SHP77 (cell line): Measurements from ENCODE around the gene VPREB3.
"Not testable (repeated sequence)": the region's sequence is repeated elsewhere in the genome, so short reads cannot be mapped to it uniquely, and the experiment has no call there.

Experiments used
- DNase-seq, 2 experiments: peaks; one replicate each; lab custom pipeline; 2025; lab: John Stamatoyannopoulos, UW

Gene VPREB3

DNA sequence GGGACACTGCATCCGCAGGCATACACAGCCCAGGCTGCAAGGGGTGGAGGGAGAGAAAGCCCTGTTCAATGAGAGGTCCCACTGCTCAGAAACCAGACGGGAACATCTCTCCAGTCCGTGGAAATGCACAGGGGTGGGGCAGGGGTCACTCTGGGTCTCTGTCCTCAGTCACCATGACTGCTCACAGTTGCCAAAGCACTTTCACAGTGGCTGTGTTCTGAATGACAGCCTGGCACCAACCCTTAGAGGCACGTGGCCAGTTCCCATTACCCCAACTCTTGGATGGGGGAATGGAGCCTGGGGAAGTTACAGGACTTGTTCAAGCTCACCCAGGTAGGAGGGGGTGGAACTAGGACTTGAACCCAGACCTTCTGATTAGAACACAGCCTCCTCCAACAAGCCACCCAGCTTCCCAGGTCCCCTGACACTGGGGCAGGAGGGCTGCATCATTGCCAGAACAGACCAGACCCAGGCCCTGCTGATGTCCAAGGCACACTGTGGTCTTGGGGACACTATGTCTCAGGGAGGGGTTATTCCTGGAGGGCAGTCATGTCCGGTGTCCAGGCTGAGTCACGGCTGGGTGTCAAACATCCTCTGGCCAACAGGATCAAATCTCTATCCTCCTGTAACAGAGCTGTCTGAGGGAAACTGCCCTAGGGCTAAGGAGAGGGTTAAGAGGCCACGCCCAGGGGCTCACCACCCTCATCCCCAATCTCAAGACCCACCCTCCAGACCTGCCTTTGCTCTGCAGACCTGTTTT, 11.5 kb downstream of the VPREB3 start:
- no peak for DNase-seq

DNA sequence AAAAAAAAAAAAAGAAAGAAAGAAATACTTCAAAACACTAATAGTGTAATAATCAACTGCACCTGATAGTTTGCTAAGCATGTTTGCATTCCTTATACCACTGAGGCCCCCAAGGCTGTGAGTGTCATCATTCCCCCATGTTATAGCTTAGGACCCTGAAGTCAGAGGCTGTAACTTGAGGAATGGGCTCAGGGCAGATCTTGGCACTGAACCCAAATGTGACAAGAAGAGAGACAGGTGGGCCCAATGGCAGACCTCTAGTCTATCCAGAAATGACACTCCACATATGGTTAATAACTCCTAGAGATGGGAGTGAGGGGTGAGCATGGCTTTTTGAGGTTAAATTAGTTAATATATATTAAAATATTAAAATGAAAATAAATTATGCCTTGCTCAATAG, 16.5 kb downstream of the VPREB3 start:
- no peak for DNase-seq

- not testable (repeated sequence) for DNase-seq
Observed at GRCh38 chr22:23728108-23728507, 26.1 kb downstream of the VPREB3 start.

DNA sequence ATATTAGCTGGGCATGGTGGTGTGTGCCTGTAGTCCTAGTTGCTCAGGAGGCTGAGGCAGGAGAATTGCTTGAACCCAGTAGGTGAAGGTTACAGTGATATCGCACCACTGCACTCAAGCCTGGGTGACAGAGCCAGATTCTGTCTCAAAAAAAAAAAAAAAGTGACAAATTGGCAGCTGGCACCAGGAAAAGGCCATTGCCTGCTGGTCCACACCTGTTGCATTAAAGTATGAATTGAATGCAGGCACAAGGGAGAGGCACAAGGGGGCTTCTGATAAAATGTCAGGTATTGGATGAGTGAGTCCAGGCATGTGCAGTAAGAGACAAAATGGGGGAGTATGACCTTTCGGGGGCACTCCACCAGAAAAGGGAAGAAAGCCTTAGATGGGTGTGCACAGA, 31.5 kb downstream of the VPREB3 start:
- DNase-seq: no peak

DNA sequence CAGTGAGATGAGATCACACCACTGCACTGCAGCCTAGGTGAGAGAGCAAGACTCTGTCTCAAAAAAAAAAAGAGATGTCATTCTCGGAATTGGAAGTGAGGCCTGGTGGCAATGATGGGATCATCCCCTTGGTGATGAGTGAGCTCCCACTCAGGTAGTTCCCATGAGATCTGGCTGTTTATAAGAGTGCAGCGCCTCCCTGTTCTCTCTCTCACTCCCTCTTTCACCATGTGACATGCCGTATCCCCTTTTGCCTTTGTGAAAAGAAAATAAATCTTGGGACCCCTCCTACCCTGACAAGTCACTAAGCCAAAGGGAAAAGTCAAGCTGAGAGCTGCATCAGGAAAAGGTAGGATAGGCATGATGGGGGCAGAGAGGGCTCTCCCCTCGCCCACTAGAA, 32.1 kb downstream of the VPREB3 start:
- DNase-seq: no peak

- DNase-seq: no peak
Observed at GRCh38 chr22:23720855-23721254, 33.4 kb downstream of the VPREB3 start.

- no peak for DNase-seq
Observed at GRCh38 chr22:23718371-23719165, 35.7 kb downstream of the VPREB3 start.

- DNase-seq: peak; percentile 79 to 85
Observed at GRCh38 chr22:23716811-23717801, 37.1 kb downstream of the VPREB3 start.

- DNase-seq: no peak
Observed at GRCh38 chr22:23715806-23716375, 38.3 kb downstream of the VPREB3 start.

DNA sequence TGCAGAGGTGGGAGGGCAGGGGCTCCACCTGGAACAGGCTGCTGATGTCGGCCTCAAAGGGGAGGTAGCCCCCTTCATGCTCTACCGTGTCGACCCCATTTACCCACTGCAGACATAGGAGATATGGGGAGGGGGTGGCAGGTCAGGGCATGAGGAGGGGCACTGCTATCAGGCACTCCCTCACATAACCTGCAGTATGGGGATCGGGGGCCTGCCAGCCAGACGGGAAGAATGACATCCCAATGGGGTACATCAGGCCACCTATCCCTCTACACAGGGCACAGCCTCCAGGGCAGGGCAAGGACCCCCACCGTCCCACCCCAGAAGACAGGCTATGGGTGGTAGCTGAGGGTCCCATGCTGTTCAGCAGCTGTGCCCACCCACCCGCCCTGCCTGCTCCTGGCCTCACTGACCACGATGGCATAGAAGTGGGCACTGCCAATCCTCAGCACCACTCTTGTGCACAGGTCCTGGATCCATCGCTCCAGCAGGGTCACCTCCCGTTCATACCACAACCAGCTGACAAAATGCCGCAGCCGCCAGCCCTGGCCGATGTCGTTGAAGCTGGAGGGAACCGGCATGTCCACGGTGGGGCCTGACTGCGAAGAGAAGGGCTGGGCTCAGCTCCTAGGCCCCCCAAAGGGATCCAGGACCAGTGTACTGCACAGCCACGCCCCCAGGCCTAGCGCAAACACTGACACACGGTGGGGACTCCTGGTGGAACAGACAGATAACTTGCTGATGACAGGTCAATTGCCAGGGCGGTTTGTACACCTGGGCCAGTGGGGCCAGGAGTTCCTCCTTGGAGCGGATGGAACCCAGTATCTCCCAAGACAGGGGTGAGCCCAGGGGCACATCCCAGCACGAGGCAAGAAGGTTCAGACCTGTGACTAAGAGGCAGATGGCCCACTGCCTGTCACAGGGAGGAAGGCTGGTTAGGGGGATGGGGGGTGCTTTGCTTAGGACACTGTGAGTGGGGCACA, 39.3 kb downstream of the VPREB3 start:
- no peak for DNase-seq

DNA sequence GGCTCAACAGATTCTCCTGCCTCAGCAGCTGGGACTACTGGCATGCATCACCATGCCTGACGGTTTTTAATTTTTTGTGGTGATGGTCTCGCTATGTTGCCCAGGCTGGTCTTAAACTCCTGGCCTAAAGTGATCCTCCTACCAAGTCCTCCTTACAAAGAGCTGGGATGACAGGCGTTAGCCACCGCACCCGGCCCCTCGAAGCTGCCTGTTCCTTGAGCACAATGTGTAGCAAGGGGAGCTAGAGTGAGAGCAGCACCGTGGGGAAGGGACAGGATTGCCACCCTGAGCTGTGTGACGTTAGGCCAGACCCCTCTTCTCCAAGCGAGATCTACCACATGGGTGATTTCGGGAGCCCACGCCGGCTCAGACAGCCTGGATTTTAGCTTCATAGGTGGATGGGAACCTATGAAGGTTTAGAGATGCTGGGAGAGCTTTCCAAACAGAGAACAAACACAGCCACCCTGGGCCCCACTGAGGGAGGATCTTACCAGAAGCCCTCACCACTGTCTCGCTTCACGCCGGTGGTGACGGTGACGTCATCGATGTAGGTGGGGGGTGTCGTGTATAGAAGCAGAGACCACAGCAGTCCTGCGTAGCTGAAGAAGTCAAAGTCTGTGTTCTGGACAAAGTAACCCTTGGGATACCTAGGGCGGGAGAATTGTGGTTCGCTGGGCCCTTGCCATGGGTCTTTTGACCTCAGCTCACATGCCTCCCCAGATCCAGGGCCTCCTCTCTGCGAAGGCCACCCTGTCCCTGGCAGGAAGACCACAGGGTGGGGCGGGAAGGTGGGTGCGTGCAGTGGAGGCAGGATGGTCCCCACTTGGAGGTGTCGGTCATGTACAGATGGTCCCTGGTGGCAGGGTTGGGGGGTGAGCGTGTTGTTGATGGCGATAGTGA, 40.3 kb downstream of the VPREB3 start:
- no peak for DNase-seq

DNA sequence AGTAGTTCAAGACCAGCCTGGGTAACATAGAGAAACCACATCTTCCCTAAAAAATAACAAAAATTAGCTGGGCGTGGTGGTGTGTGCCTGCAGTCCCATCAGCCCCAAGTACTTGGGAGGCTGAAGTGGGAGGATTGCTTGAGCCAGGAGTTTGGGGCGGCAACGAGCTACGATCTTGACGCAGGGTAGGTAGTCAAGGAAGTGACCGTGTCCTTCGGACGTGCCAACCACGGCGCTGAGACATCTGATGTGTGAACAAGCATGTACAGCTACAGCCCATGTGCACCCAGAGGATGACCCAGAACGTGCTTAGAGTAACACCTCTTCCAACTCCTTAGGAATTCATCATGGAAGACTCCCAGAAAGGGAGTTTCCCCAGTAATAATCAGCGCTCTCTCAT, 42.0 kb downstream of the VPREB3 start:
- DNase-seq: no peak

DNA sequence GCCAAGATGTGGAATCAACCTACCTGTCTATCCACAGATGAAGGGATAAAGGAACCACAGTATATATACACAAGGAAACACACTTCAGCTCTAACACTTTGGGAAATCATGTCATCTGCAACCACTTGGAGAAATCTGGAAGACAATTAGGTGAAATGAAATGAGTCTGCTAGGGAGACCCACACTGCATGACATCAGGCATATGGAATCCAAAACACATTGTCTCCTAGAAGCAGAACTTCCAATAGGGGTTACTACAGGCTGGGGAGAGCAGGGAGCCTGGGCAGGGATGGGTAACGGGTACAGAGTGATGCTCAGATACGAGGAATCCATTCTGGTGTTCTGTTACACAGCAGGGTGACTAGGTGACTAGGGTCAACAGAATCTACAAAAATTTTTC, 45.1 kb downstream of the VPREB3 start:
- no peak for DNase-seq

DNA sequence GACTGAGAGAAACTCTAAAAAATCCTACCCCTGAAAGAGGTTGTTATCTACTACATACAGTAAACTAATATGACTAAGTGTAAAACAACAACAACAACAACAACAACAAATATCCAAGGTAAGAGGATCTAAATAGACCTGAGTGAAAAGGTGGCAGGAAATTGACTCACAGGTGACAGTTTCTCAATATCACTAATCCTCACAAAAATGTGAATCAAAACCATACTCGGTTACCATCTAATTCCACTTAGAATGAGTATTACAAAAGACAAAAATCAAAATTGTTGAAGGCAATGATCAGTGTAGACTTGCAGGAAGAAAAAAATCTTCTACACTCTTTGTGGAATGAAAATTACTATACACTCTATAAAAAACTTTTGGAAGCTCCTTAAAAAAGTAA, 46.0 kb downstream of the VPREB3 start:
- no peak for DNase-seq

GRCh38 chr22:23705358-23705757, 48.9 kb downstream of the VPREB3 start:
- DNase-seq: no peak

DNA sequence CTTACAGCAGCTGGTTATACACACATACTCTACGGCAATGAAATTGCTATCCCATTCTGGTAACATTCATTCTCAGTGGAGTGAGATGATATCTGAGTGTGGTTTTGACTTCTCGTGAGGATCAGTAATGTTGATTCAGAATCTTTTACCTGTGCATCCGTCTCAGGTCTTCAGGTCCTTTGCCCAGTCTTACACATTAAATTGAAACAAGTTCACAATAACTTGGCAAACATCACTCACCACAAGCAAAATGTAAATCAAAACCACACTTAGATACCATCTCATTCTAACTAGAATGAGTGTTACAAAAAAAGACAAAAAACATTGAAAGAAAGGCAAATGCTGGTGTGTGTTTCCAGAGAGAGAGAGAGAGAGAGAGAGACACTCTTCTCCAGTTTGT, 49.4 kb downstream of the VPREB3 start:
- no peak for DNase-seq

GRCh38 chr22:23704062-23704461, 50.2 kb downstream of the VPREB3 start:
- DNase-seq: no peak
